Neutrophil (primary cell): ENCODE measurements around the gene MRPL43.

ENCODE experiments used
- H3K27ac ChIP-seq: fragments of 200-600 bp; sonication (generic); 2 replicates; pipeline ENCODE4 v1.5.1; 2016; ENCODE audit warnings: mild to moderate bottlenecking, moderate library complexity
- H3K27me3 ChIP-seq: fragments of 200-600 bp; sonication (generic); 2 replicates; pipeline ENCODE4 v1.6.0; 2016; ENCODE audit warnings: mild to moderate bottlenecking
- H3K36me3 ChIP-seq: fragments of 200-600 bp; sonication (generic); 2 replicates; pipeline ENCODE4 v1.5.1; 2017
- H3K4me1 ChIP-seq, 2 experiments: fragments of 200-600 bp in 1 of 2; sonication (generic) in 1 of 2; 1 replicate in 1 of 2; 2 replicates in 1 of 2; pipeline versions ENCODE4 v1.5.1 to v1.6.1; 2013 to 2016; ENCODE audit warnings: low read depth in 1 of 2, low read length in 1 of 2, mild to moderate bottlenecking in 1 of 2, moderate library complexity in 1 of 2; ENCODE audit not compliant: control insufficient read depth in 1 of 2, insufficient read depth in 1 of 2
- H3K4me3 ChIP-seq, 2 experiments: fragments of 200-600 bp in 1 of 2; sonication (generic) in 1 of 2; 1 replicate in 1 of 2; 2 replicates in 1 of 2; pipeline ENCODE4 v1.5.1; 2013 to 2016; ENCODE audit warnings: low read depth in 1 of 2, low read length in 1 of 2, mild to moderate bottlenecking in 1 of 2, moderate library complexity in 1 of 2
- H3K9me3 ChIP-seq: fragments of 200-600 bp; sonication (generic); 2 replicates; pipeline ENCODE4 v1.5.1; 2016
- TF ChIP-seq, protein P1 (sequence below): fragments of 200-600 bp; sonication (generic); IDR thresholded peaks from 2 replicates; pipeline ENCODE4 v1.5.1; 2016; ENCODE audit warnings: antibody characterized with exemption

The MRPL43 gene

DNA sequence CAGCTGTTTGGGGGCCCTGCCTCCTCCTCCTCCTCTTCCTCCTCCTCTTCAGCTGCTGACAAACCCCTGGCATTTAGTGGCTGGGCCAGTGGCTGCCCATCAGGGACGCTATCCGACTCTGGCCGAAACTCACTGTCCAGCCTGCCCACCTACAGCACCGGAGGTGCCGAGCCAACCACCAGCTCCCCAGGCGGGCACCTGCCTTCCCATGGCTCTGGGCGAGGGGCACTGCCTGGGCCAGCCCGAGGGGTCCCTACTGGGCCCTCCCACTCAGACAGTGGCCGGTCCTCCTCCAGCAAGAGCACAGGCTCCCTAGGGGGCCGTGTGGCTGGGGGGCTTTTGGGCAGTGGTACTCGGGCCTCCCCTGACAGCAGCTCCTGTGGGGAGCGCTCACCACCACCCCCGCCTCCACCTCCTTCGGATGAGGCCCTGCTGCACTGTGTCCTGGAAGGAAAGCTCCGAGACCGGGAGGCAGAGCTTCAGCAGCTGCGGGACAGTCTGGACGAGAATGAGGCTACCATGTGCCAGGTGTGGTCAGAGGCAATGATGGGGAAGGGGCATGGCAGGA, 16.4 kb upstream of the MRPL43 start:
- peaks cover 10 to 17% of the 10 kb centered on the region in 2 experiments for H3K4me1 ChIP-seq
- H3K36me3 ChIP-seq: peaks cover 15% of the 10 kb centered on the region
- H3K4me3 ChIP-seq: no peak overlapping the region
- H3K27me3 ChIP-seq: no peaks in the 10 kb centered on the region
- no peaks in the 10 kb centered on the region for H3K9me3 ChIP-seq
- no peak overlapping the region for H3K27ac ChIP-seq
- TF ChIP-seq, protein P1, sequence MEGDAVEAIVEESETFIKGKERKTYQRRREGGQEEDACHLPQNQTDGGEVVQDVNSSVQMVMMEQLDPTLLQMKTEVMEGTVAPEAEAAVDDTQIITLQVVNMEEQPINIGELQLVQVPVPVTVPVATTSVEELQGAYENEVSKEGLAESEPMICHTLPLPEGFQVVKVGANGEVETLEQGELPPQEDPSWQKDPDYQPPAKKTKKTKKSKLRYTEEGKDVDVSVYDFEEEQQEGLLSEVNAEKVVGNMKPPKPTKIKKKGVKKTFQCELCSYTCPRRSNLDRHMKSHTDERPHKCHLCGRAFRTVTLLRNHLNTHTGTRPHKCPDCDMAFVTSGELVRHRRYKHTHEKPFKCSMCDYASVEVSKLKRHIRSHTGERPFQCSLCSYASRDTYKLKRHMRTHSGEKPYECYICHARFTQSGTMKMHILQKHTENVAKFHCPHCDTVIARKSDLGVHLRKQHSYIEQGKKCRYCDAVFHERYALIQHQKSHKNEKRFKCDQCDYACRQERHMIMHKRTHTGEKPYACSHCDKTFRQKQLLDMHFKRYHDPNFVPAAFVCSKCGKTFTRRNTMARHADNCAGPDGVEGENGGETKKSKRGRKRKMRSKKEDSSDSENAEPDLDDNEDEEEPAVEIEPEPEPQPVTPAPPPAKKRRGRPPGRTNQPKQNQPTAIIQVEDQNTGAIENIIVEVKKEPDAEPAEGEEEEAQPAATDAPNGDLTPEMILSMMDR: no peak

DNA sequence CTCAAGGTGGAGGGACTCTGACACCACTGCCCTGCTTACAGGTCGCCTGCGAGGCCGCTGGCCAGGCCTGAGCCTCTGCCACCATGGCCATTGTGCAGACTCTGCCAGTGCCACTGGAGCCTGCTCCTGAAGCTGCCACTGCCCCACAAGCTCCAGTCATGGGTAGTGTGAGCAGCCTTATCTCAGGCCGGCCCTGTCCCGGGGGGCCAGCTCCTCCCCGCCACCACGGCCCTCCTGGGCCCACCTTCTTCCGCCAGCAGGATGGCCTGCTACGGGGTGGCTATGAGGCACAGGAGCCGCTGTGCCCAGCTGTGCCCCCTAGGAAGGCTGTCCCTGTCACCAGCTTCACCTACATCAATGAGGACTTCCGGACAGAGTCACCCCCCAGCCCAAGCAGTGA, 15.2 kb upstream of the MRPL43 start:
- TF ChIP-seq, protein P1: no peak
- Histone ChIP-seq H3K9me3 (no peaks in the 10 kb centered on the region), H3K4me1 (peaks cover 21 to 29% of the 10 kb centered on the region in 2 experiments), H3K36me3 (peaks cover 15% of the 10 kb centered on the region), H3K27me3 (no peaks in the 10 kb centered on the region), H3K27ac (no peak overlapping the region), H3K4me3 (no peak overlapping the region)

DNA sequence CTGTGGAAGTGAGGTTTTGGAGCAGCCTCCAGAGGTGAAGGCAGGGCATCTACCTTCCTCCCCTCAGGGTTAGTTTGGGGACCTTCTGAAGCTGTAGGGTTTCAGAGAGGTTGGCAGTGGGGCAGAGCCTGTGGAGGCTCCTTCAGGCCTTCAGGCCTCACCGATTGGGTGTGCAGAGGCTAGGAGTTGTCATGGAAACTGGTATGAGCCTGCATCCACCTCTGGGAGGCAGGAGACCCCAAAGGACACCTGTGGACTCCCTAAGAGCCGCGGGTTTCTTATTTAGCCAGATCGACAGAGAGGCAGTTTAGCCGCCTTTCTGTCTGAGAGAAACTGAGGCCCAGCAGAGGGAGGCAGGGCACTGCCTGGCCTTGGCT, 14.3 kb upstream of the MRPL43 start:
- H3K27ac ChIP-seq: no peak overlapping the region
- H3K9me3 ChIP-seq: no peaks in the 10 kb centered on the region
- H3K27me3 ChIP-seq: no peaks in the 10 kb centered on the region
- peaks cover 24 to 33% of the 10 kb centered on the region in 2 experiments for H3K4me1 ChIP-seq
- H3K36me3 ChIP-seq: peaks cover 11% of the 10 kb centered on the region
- TF ChIP-seq, protein P1: no peak
- no peak overlapping the region for H3K4me3 ChIP-seq

DNA sequence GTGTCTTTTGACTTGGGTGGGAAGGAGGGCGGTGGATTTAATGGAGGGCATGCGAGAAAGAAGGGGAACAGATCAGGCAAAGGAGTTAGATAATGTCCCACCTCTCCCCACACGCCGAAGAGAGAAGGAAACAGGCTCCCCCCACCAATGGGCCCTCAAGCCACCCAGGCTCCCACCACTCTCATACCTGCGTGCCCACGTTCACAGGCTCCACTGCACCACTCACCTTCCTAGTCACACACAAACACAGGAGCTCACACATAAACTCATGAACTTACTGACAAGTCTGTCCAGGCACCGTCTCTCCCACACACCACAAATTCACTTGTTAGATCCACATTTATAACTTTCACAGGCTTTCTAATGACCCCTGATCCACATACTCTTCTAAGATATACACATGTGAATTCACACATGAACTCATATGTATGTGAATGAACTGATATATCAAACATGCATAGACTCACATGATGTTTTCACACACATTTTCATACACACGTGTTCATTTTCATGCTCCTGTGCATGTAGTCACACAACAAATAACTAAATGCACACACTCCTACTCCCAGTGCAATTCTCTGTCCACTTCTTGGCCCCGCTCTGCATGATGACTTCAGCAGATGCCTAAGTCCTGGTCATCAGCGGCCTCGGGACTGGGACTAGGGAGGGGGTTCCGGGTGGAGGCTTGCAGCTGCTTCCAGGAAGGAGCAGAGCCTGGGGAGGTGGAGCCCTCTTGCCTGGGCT, 13.8 kb upstream of the MRPL43 start:
- Histone ChIP-seq H3K36me3 (peaks cover 9% of the 10 kb centered on the region), H3K4me3 (no peak overlapping the region), H3K9me3 (no peaks in the 10 kb centered on the region), H3K27me3 (no peaks in the 10 kb centered on the region), H3K4me1 (peaks cover 28 to 38% of the 10 kb centered on the region in 2 experiments), H3K27ac (no peak overlapping the region)
- TF ChIP-seq, protein P1: no peak

DNA sequence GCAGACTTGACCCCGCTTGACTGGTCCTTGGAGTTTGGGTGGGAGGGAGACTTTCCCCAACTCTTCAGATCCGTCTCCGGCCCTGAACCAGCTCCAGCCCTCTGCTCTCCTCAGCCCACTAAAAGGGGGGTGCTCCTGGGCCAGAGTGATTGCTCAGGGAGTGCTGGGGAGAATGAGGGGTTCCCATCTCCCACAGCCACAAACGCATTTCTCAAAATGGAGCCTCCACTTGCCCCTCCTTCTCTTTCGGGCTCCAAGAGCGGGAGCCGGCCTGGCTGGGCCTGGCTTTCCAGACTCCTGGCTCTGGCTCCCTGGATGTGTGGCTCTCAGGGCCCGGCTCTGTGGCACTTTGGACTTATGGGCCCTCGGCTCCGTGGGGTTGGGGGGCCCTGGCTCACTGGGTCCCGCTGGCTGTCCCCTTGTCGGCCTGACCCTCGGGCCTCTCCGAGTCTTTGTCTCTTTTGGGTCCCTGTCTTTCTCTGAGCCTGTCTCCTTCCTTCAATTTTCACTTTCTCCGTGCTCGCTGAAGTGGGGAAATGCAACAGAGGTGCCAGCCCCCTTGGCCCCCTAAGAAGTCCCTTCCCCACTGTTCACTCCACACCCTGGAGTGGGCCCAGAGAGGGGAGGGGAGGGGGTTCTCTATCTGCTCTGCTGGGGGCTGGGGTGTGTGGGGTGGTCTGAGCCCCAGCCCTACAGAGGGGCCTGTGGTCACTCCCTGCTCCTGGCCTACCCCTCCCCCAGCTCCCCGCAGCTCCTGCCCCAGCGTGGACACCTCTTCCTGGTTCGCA, 13.0 kb upstream of the MRPL43 start:
- H3K4me3 ChIP-seq: peak overlapping the region; percentile 91 to 94
- H3K9me3 ChIP-seq: no peaks in the 10 kb centered on the region
- TF ChIP-seq, protein P1: no peak
- no peaks in the 10 kb centered on the region for H3K27me3 ChIP-seq
- H3K36me3 ChIP-seq: peaks cover 3% of the 10 kb centered on the region
- peaks cover 28 to 38% of the 10 kb centered on the region in 2 experiments for H3K4me1 ChIP-seq
- H3K27ac ChIP-seq: no peak overlapping the region
